HUES64 (cell line): Measurements from ENCODE around the gene PSMG1.
"Not testable (repeated sequence)": the region's sequence is repeated elsewhere in the genome, so short reads cannot be mapped to it uniquely, and the experiment has no call there.

Experiments used
- H3K27ac ChIP-seq: 2 replicates; pipeline ENCODE4 v1.7.0; 2013; ENCODE audit warnings: low read depth, low read length, inconsistent platforms
- H3K27me3 ChIP-seq: 2 replicates; pipeline ENCODE4 v1.6.1; 2013; ENCODE audit warnings: mild to moderate bottlenecking, low read length; ENCODE audit not compliant: insufficient read depth
- H3K36me3 ChIP-seq: 2 replicates; pipeline ENCODE4 v1.6.1; 2013; ENCODE audit warnings: mild to moderate bottlenecking, low read length; ENCODE audit not compliant: insufficient read depth
- H3K4me1 ChIP-seq: 2 replicates; pipeline ENCODE4 v1.6.1; 2013; ENCODE audit warnings: mild to moderate bottlenecking, low read length, moderate library complexity; ENCODE audit not compliant: insufficient read depth
- H3K4me3 ChIP-seq: 2 replicates; pipeline ENCODE4 v1.5.1; 2013; ENCODE audit warnings: mild to moderate bottlenecking, low read length, moderate library complexity
- H3K9ac ChIP-seq: 2 replicates; pipeline ENCODE4 v1.6.1; 2013; ENCODE audit warnings: mild to moderate bottlenecking, low read depth, low read length
- H3K9me3 ChIP-seq: 2 replicates; pipeline ENCODE4 v1.6.1; 2013; ENCODE audit warnings: low read depth, low read length; ENCODE audit not compliant: insufficient read depth
- WGBS: fragments of 150-250, 120-280 bp; methylation state at CpG from one replicate; pipeline ENCODE4 v1.1.7; 2013; ENCODE audit warnings: missing lambda C conversion rate; 5-methylcytosine and 5-hydroxymethylcytosine counted together

The PSMG1 gene

DNA sequence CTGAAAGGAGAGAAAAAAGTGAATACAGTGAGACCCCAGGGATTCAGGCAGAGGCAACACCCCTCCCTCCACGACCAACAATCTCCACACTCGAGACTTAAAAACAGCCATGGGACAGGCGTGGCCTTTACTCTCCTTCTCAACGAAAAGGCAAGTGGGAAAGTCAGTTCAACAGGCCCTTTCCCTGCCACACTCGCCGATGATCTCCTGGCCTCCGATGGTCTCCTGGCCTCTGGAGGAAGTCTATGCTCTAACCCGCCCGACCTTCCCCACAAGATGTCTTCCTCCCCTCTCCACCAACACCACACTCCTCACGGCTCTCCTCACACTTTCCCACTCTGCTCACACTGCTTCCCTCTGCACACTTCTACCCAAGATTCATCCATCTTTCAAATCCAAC lies 7.6 kb downstream of the PSMG1 start:
- WGBS, result 90% methylated on average over 10 of the region's 10 CpGs
- H3K36me3 ChIP-seq, result peaks cover 89% of the 10 kb centered on the region
- no peaks in the 10 kb centered on the region for H3K4me1 ChIP-seq
- H3K9ac ChIP-seq, result no peak overlapping the region
- H3K9me3 ChIP-seq, result no peaks in the 10 kb centered on the region
- no peak overlapping the region for H3K4me3 ChIP-seq
- H3K27ac ChIP-seq, result no peak overlapping the region
- no peaks in the 10 kb centered on the region for H3K27me3 ChIP-seq

DNA sequence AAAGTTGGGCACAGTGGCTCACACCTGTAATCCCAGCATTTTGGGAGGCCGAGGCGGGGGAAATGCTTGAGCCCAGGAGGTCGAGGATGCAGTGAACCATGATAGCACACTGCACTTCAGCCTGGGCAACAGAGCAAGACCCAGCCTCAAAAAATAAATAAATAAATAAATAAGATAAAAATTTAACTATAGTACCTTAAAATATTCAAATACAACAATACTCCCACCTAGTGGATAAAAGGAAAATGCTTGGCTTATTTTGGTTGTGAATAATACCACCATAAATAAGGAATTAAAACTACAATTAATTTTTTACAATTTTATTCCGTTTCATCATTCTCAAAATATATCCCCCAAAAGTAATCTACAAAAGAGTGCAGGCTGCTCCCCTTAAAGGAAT lies 8.1 kb downstream of the PSMG1 start:
- Histone ChIP-seq H3K4me1 (no peaks in the 10 kb centered on the region), H3K9ac (no peak overlapping the region), H3K27me3 (no peaks in the 10 kb centered on the region), H3K27ac (no peak overlapping the region), H3K36me3 (peaks cover 87% of the 10 kb centered on the region), H3K9me3 (no peaks in the 10 kb centered on the region), H3K4me3 (no peak overlapping the region)
- WGBS, result 93% methylated on average over 4 of the region's 4 CpGs

DNA sequence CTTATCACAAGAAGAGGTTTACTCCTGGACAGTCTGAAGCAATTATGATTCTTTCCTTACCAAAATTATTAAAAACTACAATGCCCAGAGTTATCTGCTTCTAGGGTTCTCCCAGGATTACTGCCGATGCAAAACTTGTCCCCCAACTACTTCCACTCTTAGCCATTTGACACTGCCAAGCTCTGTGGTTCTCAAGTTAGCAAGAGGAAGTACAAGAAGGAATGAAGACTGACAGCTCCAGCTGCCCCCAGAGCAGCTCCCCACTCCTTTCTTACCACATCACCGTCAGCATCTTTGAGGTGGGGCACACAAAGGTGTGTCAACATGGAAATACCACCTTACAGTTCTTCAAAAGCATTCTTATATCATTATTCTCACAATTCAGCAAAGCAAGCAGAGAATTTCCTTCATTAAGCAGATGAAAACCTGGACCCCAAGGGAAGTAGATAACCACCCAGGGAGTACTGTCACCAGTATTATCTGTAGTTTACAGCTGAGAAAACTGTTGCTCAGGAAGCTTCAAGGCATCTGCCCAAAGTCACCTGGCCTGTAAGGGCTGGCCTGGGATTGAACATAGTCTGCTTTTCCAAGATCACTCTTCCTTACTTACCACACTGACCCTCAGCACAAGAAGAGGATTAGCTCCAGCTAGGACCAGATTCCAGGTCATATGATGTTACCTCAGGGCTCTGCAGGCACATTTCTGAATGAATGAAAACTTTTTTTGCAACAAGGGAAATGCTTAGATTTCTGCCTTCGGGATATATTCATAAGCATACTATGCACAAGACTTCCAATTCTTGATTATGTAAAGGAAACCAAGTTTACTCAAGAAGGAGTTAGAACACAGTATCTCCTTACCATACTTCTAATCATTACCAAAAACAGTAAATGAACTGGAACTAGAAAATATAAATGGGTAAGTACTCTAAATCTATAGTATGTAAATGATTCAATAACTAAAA lies 9.3 kb downstream of the PSMG1 start:
- Histone ChIP-seq H3K9me3 (no peaks in the 10 kb centered on the region), H3K4me1 (no peaks in the 10 kb centered on the region), H3K27me3 (no peaks in the 10 kb centered on the region), H3K36me3 (peaks cover 87% of the 10 kb centered on the region), H3K9ac (no peak overlapping the region), H3K27ac (no peak overlapping the region), H3K4me3 (no peak overlapping the region)
- WGBS, result 93% methylated on average over 3 of the region's 3 CpGs

DNA sequence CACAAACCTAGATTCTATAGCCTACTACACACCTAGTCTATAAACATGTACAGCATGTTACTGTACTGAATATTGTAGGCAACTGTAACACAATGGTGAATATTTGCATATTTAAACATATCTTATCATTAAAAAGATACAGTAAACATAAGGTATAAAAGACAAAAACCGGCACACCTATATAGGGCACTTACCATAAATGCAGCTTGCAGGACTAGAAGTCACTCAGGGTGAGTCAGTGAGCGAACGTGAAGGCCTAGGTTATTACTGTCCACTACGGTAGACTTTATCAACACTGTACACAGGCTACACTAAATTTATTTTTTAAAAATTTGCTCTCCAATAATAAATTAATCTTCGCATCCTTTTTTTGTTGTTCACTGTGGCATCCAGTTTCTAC lies 13.3 kb downstream of the PSMG1 start:
- Histone ChIP-seq H3K9me3 (peaks cover 2% of the 10 kb centered on the region), H3K4me1 (no peaks in the 10 kb centered on the region), H3K36me3 (peaks cover 49% of the 10 kb centered on the region), H3K9ac (no peak overlapping the region), H3K27me3 (no peaks in the 10 kb centered on the region), H3K4me3 (no peak overlapping the region), H3K27ac (no peak overlapping the region)
- 97% methylated on average over 5 of the region's 5 CpGs for WGBS

DNA sequence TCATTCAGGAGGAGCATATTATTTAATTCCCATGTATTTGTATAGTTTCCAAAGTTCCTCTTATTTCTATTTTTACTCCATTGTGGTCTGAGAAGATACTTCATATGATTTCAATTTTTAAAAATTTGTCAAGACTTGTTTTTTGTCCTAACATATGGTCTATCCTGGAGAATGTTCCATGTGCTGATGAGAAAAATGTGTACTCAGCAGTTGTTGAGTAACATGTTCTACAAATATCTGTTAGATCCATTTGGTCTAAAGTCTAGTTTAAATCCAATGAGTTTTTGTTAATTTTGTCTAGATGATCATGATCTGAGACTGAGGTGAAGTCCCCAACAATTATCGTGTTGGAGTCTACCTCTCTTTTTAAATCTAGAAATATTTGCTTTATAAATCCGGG lies 14.5 kb downstream of the PSMG1 start:
- no peak overlapping the region for H3K4me3 ChIP-seq
- no peaks in the 10 kb centered on the region for H3K4me1 ChIP-seq
- no peak overlapping the region for H3K9ac ChIP-seq
- 83% methylated on average over 1 of the region's 2 CpGs for WGBS
- peaks cover 11% of the 10 kb centered on the region for H3K9me3 ChIP-seq
- H3K36me3 ChIP-seq, result peaks cover 37% of the 10 kb centered on the region
- H3K27ac ChIP-seq, result no peak overlapping the region
- H3K27me3 ChIP-seq, result no peaks in the 10 kb centered on the region

DNA sequence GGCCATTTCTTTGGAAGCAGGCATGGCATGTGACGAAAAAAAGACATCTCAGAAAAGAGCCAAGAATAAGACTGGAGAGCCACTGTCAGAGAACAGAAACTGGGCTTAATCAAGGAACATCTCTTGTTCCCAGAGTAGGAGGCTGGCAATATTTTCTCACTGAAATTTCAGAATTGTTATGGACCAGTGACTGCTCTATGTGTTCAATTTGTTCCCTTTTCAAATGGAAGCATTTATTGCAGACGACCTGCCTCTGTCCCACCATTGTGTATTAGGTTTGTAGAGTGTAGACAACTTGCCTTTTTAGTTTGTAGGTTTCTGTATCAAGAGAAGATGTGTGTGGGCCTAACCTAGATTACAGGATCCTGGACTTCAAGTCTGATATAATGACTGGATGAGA lies 18.7 kb downstream of the PSMG1 start:
- no peak overlapping the region for H3K4me3 ChIP-seq
- no peaks in the 10 kb centered on the region for H3K4me1 ChIP-seq
- no peak overlapping the region for H3K27ac ChIP-seq
- no peaks in the 10 kb centered on the region for H3K27me3 ChIP-seq
- peaks cover 4% of the 10 kb centered on the region; the same call in 1 of the 2 replicates for H3K36me3 ChIP-seq
- WGBS, result 90% methylated on average over 2 of the region's 2 CpGs
- H3K9me3 ChIP-seq, result peaks cover 11% of the 10 kb centered on the region
- H3K9ac ChIP-seq, result no peak overlapping the region

DNA sequence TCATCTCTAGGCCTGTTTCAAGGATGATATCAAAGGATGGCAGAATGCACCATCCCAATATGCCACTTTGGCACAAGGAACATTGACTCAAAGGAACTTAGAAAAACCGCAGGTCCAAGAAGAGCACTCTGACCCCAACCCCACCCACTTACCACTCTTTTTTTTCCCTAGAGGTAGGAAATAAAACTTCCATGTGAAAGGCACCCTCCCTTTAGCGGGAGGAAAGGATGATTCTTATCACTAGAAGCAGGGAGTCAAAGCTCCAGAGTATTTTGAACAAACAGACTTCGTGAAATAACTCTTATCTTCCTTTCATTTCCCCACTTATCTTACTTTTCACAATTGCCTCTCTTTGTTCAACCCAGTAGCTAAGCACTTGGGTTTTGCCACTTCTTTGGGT lies 22.2 kb downstream of the PSMG1 start:
- Histone ChIP-seq H3K27ac (no peak overlapping the region), H3K9me3 (peaks cover 11% of the 10 kb centered on the region), H3K4me1 (no peaks in the 10 kb centered on the region), H3K36me3 (no peaks in the 10 kb centered on the region), H3K27me3 (no peaks in the 10 kb centered on the region), H3K4me3 (no peak overlapping the region), H3K9ac (no peak overlapping the region)
- WGBS, result 81% methylated on average over 3 of the region's 3 CpGs

DNA sequence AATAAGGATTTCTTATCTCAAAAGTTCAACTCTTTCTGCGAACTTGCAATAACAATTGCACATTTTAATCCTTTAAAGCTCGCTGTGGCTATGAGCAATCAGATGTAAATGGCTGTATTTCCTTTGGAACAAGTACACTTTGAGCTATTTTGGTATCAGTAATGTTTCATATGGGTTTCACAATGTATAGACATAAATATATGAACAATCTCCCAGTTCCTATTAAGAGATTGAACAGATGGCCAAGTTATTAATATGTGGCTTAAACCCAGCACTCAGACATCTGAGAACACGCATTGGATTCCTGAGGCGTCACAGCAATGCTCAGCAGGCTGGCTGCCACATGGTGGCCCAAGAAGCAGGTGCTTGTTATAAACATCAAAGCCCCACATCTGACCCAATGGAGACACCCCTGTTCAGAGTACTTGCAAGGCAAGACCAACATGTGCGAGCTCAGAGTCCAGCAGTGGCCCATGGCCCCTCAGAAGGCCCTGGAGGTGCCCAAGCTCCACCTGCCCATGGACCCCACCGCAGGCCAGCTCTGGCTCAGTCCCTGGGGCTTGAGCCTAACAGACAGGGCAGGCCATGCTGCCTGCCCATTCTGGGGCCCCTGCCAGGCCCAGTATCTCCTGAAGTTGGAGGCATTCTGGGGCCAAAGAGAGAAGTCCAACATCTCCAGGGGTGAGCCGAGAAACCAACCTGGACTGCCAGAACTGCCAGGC lies 23.7 kb downstream of the PSMG1 start:
- Histone ChIP-seq H3K9ac (no peak overlapping the region), H3K27ac (no peak overlapping the region), H3K36me3 (no peaks in the 10 kb centered on the region), H3K4me1 (no peaks in the 10 kb centered on the region), H3K9me3 (peaks cover 5% of the 10 kb centered on the region; the same call in 1 of the 2 replicates), H3K4me3 (no peak overlapping the region), H3K27me3 (no peaks in the 10 kb centered on the region)
- 92% methylated on average over 7 of the region's 7 CpGs for WGBS

DNA sequence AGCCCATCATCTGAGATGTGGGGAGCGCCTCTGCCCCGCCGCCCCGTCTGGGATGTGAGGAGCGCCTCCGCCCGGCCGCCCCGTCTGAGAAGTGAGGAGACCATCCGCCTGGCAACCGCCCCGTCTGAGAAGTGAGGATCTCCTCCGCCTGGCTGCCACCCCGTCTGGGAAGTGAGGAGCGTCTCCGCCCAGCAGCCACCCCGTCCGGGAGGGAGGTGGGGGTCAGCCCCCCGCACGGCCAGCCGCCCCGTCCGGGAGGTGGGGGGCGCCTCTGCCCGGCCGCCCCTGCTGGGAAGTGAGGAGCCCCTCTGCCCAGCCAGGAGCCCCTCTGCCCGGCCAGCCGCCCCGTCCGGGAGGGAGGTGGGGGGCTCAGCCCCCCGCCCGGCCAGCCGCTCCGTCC lies 26.0 kb downstream of the PSMG1 start:
- H3K36me3 ChIP-seq, H3K4me3 ChIP-seq, H3K9me3 ChIP-seq, H3K4me1 ChIP-seq, H3K27ac ChIP-seq, H3K9ac ChIP-seq, H3K27me3 ChIP-seq: not testable (repeated sequence)
- 97% methylated on average over 34 of the region's 34 CpGs for WGBS

DNA sequence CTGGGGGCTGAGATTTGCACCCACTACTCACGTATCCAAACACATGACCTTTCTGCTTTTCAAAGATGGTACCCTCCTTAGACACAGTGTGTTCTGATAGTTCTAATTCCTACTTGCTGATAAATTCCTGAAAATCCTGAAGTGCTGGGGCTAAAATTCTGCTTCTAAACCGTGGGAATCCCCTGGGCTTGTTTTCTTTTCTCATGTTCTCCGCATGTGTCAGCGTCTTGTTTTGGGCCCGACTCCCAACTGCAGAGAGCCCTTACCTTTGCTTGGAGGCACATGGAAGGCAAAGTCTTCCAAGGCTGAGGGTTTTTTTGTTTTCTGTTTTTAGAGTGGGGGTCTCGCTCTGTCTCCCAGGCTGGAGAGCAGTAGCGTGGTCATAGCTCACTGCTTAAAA lies 27.2 kb downstream of the PSMG1 start:
- no peak overlapping the region for H3K27ac ChIP-seq
- no peak overlapping the region for H3K4me3 ChIP-seq
- no peak overlapping the region for H3K9ac ChIP-seq
- 90% methylated on average over 7 of the region's 7 CpGs for WGBS
- H3K4me1 ChIP-seq, result no peaks in the 10 kb centered on the region
- H3K36me3 ChIP-seq, result no peaks in the 10 kb centered on the region
- no peaks in the 10 kb centered on the region for H3K9me3 ChIP-seq
- H3K27me3 ChIP-seq, result no peaks in the 10 kb centered on the region

DNA sequence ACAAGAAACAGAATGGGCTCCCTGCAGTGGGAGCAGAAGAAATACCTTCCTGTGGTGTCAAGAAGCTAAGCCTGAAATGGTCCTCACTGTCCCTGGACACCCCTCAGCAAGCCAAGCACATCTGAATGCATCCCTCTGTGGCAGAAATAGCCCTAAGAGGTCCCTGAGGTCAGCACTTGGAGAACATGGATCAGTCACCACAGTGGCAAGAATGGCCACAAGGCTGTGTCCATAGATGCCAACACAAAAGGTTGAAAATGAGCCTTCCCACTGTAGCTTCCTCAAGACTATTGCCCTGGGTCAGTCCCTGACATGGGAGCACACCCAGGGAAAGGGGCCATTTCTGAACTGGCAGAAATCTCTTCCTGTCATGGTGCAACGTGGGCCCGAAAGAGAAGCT lies 27.7 kb downstream of the PSMG1 start:
- Histone ChIP-seq H3K4me1 (no peaks in the 10 kb centered on the region), H3K27me3 (no peaks in the 10 kb centered on the region), H3K27ac (no peak overlapping the region), H3K9me3 (no peaks in the 10 kb centered on the region), H3K9ac (no peak overlapping the region), H3K4me3 (no peak overlapping the region), H3K36me3 (no peaks in the 10 kb centered on the region)
- WGBS, result 89% methylated on average over 2 of the region's 2 CpGs
